GM12872 (cell line): ENCODE measurements around the gene PRPF39.

Experiments
- TF ChIP-seq, protein P1 (sequence below): IDR thresholded peaks from 3 replicates; pipeline ENCODE4 v1.5.1; 2011; ENCODE audit warnings: low read depth, mild to moderate bottlenecking, low read length, moderate library complexity; ENCODE audit not compliant: insufficient read depth

PRPF39 gene

GRCh38 chr14:45066667-45067066, 17.2 kb upstream of the PRPF39 start:
- TF ChIP-seq, protein P1, sequence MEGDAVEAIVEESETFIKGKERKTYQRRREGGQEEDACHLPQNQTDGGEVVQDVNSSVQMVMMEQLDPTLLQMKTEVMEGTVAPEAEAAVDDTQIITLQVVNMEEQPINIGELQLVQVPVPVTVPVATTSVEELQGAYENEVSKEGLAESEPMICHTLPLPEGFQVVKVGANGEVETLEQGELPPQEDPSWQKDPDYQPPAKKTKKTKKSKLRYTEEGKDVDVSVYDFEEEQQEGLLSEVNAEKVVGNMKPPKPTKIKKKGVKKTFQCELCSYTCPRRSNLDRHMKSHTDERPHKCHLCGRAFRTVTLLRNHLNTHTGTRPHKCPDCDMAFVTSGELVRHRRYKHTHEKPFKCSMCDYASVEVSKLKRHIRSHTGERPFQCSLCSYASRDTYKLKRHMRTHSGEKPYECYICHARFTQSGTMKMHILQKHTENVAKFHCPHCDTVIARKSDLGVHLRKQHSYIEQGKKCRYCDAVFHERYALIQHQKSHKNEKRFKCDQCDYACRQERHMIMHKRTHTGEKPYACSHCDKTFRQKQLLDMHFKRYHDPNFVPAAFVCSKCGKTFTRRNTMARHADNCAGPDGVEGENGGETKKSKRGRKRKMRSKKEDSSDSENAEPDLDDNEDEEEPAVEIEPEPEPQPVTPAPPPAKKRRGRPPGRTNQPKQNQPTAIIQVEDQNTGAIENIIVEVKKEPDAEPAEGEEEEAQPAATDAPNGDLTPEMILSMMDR = no peak

GRCh38 chr14:45068396-45068795, 15.5 kb upstream of the PRPF39 start:
- TF ChIP-seq, protein P1 = no peak

- TF ChIP-seq, protein P1 = no peak
Observed at GRCh38 chr14:45070215-45070614, 13.7 kb upstream of the PRPF39 start.

DNA sequence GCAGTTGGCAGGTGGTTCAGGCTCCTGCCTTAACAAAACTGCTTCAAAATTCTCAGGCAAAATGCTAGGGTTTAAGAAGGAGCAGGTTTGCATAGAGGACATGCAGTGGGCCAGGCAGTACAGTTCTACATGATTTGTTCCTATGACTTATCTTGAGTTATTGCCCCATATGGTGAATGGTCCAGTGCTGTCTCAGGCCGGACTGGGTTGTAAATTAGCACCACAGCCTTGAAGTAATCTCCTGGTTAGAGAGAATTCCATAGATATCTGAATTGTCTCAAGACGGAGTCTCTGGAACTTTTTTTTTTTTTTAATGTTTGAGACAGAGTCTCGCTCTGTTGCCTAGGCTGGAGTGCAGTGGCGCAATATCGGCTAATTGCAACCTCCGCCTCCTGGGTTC, 11.8 kb upstream of the PRPF39 start:
- TF ChIP-seq, protein P1 = no peak

DNA sequence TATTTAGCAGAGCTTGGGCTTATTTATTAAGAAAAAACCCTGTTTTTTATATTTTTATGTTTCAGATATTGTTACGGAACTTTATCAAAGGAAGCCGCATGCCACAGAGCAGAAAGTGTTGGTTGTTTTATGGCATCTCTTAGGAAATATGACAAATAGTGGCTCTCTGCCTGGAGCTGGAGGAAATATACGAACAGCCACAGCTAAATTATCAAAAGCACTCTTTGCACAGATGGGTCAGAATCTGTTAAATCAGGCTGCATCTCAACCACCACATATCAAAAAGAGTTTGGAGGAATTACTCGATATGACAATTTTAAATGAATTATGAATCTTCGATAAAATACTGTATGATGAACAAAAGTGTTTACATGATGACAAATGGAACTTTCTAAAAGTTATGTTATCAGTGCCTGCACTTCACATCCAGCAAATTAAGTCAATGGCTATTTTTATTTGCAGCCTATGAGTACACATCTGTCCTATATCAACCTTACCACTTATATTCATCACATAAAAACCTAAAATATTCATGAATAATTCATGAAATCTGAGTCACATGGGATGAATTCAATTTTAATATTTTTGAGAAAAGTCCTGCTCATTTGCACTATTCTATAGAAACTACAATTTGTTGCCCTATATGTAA, 10.6 kb upstream of the PRPF39 start:
- TF ChIP-seq, protein P1 = no peak

DNA sequence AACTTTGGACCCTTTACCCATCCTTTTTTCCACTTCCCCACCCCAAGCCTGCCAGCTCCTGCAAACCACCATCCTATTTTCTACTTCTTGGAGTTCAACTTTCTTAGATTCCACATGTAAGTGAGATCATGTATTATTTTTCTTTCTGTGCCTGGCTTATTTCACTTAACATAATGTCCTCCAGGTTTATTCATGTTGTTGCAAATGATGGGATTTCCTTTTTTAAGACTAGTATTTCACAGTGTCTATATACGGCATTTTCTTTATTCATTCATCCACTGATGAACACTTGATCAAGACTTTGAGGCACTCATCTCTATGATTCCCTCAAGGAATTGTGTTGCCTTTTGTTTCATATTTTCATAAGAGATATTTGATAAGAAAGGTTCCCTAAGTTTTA, 5.6 kb upstream of the PRPF39 start:
- TF ChIP-seq, protein P1 = no peak

DNA sequence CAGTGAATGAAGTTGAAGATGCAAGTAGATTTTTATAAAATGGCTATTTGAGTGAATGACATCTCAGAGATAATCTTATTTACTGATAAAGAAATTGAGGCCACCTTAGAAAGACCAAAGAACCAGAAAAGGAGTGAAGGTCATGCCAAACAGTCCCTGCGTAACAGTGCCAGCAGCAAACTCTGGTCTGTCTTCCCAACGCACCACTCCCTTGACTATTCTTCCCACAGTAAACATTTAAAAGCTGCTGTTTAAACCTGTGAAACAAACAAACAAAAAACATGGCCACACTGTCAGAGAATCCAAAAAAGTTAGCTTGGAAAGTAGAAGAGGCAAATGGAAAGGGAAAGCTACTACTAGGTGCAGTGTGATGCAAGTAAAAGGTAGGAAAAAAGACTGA, 1.5 kb upstream of the PRPF39 start:
- TF ChIP-seq, protein P1 = no peak

- TF ChIP-seq, protein P1 = no peak
Observed at GRCh38 chr14:45083617-45083975, 320 bp upstream of the PRPF39 start.
